Transverse colon (tissue), 4 donors: ENCODE measurements around the gene SCYGR4. TPM values are rescaled to one million over a fixed set of nuclear protein-coding genes. Genes with fewer than 3 reads are reported as not detected.

Experiments used
- DNase-seq: peaks from one replicate; pipeline ENCODE4 v3.0.0-alpha.2; 2019
- H3K27ac ChIP-seq, 4 donors: fragments of 200-600 bp; sonication (generic); 2 replicates each; pipeline ENCODE4 v1.5.1; 2016 to 2018; ENCODE audit warnings: inconsistent platforms in 4 of 4
- H3K27me3 ChIP-seq: fragments of 200-600 bp; sonication (generic); 2 replicates; pipeline ENCODE4 v1.5.1; 2017; ENCODE audit warnings: inconsistent platforms
- H3K36me3 ChIP-seq, 4 donors: fragments of 200-600 bp; sonication (generic); 2 replicates each; pipeline ENCODE4 v1.5.1; 2017 to 2019; ENCODE audit warnings: inconsistent platforms in 4 of 4
- H3K4me1 ChIP-seq, 4 donors: fragments of 200-600 bp; sonication (generic); 2 replicates each; pipeline ENCODE4 v1.5.1; 2017 to 2020; ENCODE audit warnings: inconsistent platforms in 4 of 4
- H3K4me3 ChIP-seq, 4 donors: fragments of 200-600 bp; sonication (generic); 1 replicate in 1 of 4; 2 replicates in 3 of 4; pipeline versions ENCODE4 v1.5.1 to v1.6.1; 2017 to 2019; ENCODE audit warnings: inconsistent platforms in 4 of 4
- H3K9me3 ChIP-seq, 2 donors: fragments of 200-600 bp; sonication (generic); 2 replicates each; pipeline ENCODE4 v1.5.1; 2017 to 2019; ENCODE audit warnings: inconsistent platforms in 2 of 2
- EP300 ChIP-seq: sonication (generic); formaldehyde crosslinking; IDR thresholded peaks from one replicate; pipeline ENCODE4 v1.6.1; 2017; ENCODE audit warnings: antibody characterized with exemption, low read depth
- POLR2A ChIP-seq: fragments of 450-650 bp; IDR thresholded peaks from one replicate; pipeline ENCODE4 v1.6.1; 2016; ENCODE audit warnings: antibody characterized with exemption, mild to moderate bottlenecking, moderate library complexity
- POLR2AphosphoS5 ChIP-seq, 3 donors: sonication (generic); formaldehyde crosslinking; IDR thresholded peaks; one replicate each; pipeline ENCODE4 v1.6.1; 2016; ENCODE audit warnings: antibody characterized with exemption in 3 of 3
- WGBS, 2 donors: methylation state at CpG; one replicate each; pipeline ENCODE4 v1.1.5; 2018; ENCODE audit warnings: low coverage in 1 of 2; 5-methylcytosine and 5-hydroxymethylcytosine counted together
- in situ Hi-C, 4 donors: fragments of 200-750 bp; cut with MboI; loops; one replicate each; pipeline versions ENCODE4 v1.15.0 to v1.15.1; 2017; ENCODE audit warnings: low sequenced_read_pairs in 3 of 4, low pct_ligation_motif_present in 1 of 4, low pct_unique_long_range_greater_than_20kb in 1 of 4
- intact Hi-C: fragments of 100-400 bp; cut with DNase I; formaldehyde crosslinking; loops from one replicate; pipeline ENCODE4 v1.15.1; 2023; ENCODE audit warnings: low total_unique reads
- total RNA-seq, 4 donors: library from RNA; depleted of rRNA; stranded (reverse); fragments of >200 nt; gene quantifications; one replicate each; pipeline ENCODE4 v1.1.0, GENCODE V29; 2016
- TF ChIP-seq, protein P1 (sequence below), 5 experiments: fragments of 200-600 bp in 3 of 5; fragments of 450-650 bp in 2 of 5; sonication (generic) in 3 of 5; IDR thresholded peaks; 1 replicate in 2 of 5; 2 replicates in 3 of 5; pipeline ENCODE4 v1.5.1; 2016 to 2017; ENCODE audit warnings: antibody characterized with exemption in 5 of 5, inconsistent platforms in 3 of 5, mild to moderate bottlenecking in 2 of 5, moderate library complexity in 1 of 5

Gene SCYGR4
- total RNA-seq, 4 donors from 2014 or later: not detected

DNA sequence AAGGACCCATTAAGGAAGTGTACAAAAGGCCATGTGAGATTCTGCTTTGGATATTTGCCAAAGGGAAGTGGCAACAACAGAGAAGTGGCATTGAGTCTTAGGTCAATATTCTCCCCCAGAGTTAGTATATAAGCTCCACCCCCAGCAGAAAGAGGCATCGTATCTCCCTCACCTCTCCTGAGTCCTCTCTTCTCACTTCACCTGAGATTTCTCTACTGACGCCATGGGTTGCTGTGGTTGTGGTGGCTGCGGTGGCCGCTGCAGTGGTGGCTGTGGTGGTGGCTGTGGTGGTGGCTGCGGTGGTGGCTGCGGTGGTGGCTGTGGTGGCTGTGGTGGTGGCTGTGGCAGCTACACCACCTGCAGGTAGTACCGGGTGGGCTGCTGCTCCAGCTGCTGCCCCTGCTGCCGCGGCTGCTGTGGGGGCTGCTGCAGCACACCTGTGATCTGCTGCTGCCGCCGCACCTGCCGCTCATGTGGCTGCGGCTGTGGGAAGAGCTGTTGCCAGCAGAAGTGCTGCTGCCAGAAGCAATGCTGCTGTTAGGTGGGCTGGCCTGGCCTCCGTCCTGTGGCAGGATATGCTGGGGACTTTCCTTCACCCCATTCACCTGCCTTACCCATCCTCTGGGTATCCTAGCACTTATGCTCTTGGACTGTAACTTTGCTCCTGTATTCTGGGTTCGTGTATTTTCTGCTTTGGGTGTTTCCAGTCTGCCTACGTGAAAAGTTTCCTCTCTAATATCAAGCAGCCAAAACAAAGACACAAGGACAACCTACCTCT, 8.5 kb upstream of the SCYGR4 start:
- H3K27ac ChIP-seq: no peak overlapping the region
- H3K9me3 ChIP-seq: no peaks in the 10 kb centered on the region
- no peaks in the 10 kb centered on the region for H3K27me3 ChIP-seq
- intact Hi-C loops (no loop called here), in situ Hi-C loops (no loop called here)
- no peak overlapping the region for H3K4me3 ChIP-seq
- H3K36me3 ChIP-seq: no peaks in the 10 kb centered on the region
- TF ChIP-seq, protein P1, sequence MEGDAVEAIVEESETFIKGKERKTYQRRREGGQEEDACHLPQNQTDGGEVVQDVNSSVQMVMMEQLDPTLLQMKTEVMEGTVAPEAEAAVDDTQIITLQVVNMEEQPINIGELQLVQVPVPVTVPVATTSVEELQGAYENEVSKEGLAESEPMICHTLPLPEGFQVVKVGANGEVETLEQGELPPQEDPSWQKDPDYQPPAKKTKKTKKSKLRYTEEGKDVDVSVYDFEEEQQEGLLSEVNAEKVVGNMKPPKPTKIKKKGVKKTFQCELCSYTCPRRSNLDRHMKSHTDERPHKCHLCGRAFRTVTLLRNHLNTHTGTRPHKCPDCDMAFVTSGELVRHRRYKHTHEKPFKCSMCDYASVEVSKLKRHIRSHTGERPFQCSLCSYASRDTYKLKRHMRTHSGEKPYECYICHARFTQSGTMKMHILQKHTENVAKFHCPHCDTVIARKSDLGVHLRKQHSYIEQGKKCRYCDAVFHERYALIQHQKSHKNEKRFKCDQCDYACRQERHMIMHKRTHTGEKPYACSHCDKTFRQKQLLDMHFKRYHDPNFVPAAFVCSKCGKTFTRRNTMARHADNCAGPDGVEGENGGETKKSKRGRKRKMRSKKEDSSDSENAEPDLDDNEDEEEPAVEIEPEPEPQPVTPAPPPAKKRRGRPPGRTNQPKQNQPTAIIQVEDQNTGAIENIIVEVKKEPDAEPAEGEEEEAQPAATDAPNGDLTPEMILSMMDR (IDR thresholded peaks at IDR 0.05): no peak
- no peak for DNase-seq
- WGBS, 2 donors: 53 to 61% methylated on average over 4 to 14 of the region's 16 CpGs
- peaks cover 0 to 3% (median 0%) of the 10 kb centered on the region in 4 donors for H3K4me1 ChIP-seq

DNA sequence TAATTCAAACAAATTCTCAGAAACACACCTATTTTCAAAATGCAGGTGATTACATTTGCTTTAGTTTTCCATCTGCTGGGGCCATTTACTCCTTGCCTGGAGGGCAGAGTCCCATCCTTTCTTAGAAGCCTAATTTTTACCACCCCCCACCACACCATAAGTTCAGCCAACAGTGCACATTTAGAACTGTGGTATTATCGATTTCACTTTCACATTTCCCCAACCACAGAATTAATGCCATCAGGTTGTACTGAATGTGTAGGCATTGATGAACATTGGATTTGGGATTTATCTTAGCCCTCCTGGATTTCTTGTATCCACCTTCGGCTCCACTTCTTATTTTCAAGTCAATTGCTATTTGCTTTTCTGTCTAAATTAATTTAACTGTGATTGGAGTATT, 7.2 kb upstream of the SCYGR4 start:
- Histone ChIP-seq H3K9me3 (no peaks in the 10 kb centered on the region), H3K4me1 (peaks cover 0 to 3% (median 0%) of the 10 kb centered on the region in 4 donors), H3K27ac (no peak overlapping the region), H3K36me3 (no peaks in the 10 kb centered on the region), H3K4me3 (no peak overlapping the region), H3K27me3 (no peaks in the 10 kb centered on the region)
- WGBS, 2 donors: 65 to 69% methylated on average over 2 of the region's 2 CpGs
- in situ Hi-C loops (no loop called here), intact Hi-C loops (no loop called here)
- no peak for DNase-seq
- TF ChIP-seq POLR2AphosphoS5 (IDR thresholded peaks at IDR 0.05): no peak
- no peak for TF ChIP-seq POLR2A
- TF ChIP-seq EP300: no peak
- TF ChIP-seq, protein P1 (IDR thresholded peaks at IDR 0.05): no peak

DNA sequence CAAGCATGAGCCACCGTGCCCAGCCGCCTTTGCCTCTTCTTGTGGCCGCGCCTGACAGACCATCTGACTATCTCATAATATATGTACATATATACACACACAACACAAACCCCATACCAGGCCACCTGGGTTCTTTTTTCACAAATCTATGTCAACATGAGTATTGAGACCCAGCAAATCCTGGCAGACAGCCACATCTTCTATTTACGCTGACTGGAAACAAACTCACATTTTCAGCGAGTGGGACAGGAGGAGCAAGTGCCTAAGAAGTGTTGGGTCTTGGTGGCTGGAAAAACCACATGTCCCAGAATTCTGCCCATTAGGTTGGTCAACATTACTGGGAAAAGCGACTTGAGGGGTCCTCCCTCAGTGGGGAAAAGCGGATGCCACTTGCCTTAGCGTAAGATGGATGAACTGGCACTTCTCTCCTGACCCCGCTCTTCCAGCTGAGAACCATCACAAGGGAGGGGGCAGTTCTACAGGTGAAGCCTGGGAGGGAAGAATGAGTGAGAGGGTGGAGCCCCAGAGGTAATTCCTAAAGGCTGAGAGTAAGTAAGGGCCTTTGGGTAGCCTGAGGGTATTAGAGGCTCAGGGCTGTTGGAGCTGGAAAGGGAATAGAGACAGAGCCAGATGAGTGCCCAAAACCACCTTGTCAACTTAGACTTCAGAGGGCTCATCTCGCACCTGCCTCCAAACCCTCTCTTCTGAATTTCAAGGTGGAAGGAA, 4.6 kb upstream of the SCYGR4 start:
- intact Hi-C loops (no loop called here), in situ Hi-C loops (no loop called here)
- Histone ChIP-seq H3K27ac (no peak overlapping the region), H3K4me3 (no peak overlapping the region), H3K4me1 (peaks cover 0 to 3% (median 0%) of the 10 kb centered on the region in 4 donors), H3K9me3 (no peaks in the 10 kb centered on the region), H3K36me3 (no peaks in the 10 kb centered on the region), H3K27me3 (no peaks in the 10 kb centered on the region)
- 86 to 98% methylated on average over 7 to 11 of the region's 11 CpGs for WGBS, 2 donors
- TF ChIP-seq EP300: no peak
- TF ChIP-seq, protein P1 (IDR thresholded peaks at IDR 0.05): no peak
- DNase-seq: no peak

DNA sequence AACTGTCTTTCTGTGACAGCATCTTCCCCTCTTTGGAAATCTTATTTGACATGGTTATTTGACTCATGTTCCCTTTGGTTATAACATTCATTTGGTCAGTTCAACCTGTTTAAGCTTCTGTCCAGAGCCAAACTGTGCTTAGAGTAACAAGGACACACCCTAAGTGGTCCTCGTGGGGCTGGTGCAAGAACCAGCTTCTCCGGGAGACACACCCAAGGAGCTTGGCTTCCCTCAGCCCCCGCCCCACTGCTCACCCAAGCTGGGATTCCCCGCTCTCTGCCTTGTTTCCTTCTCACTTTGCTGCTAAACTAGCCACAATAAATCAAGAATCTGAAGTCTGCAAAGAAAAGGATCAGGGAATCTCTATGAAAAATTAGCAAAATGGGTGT, 4.0 kb upstream of the SCYGR4 start:
- no peaks in the 10 kb centered on the region for H3K9me3 ChIP-seq
- no peak for DNase-seq
- peaks cover 0 to 3% (median 0%) of the 10 kb centered on the region in 4 donors for H3K4me1 ChIP-seq
- H3K4me3 ChIP-seq: no peak overlapping the region
- TF ChIP-seq, protein P1 (IDR thresholded peaks at IDR 0.05): no peak
- TF ChIP-seq POLR2AphosphoS5 (IDR thresholded peaks at IDR 0.05): no peak
- TF ChIP-seq EP300: no peak
- no peak for TF ChIP-seq POLR2A
- WGBS, 2 donors: 44 to 53% methylated on average over 4 of the region's 4 CpGs
- no peak overlapping the region for H3K27ac ChIP-seq
- H3K36me3 ChIP-seq: no peaks in the 10 kb centered on the region
- intact Hi-C loops: no loop called here
- H3K27me3 ChIP-seq: no peaks in the 10 kb centered on the region
- in situ Hi-C loops: no loop called here
